ENCODE measurements around the gene GGT1.
"Not testable (repeated sequence)": the region's sequence is repeated elsewhere in the genome, so short reads cannot be mapped to it uniquely, and the experiment has no call there.

GGT1 gene

GRCh38 chr22:24584166-24584790 is 18.7 kb upstream of the GGT1 start:
- DNase-seq = no peak

- DNase-seq = no peak
Measured at GRCh38 chr22:24584871-24585411, 18.1 kb upstream of the GGT1 start.

GRCh38 chr22:24585461-24585860 is 17.5 kb upstream of the GGT1 start:
- DNase-seq = no peak

- no peak for DNase-seq
Measured at GRCh38 chr22:24585927-24586546, 17.0 kb upstream of the GGT1 start.

GRCh38 chr22:24587251-24587650 is 15.7 kb upstream of the GGT1 start:
- no peak for DNase-seq

- DNase-seq = no peak
Measured at GRCh38 chr22:24587948-24588347, 15.0 kb upstream of the GGT1 start.

DNA sequence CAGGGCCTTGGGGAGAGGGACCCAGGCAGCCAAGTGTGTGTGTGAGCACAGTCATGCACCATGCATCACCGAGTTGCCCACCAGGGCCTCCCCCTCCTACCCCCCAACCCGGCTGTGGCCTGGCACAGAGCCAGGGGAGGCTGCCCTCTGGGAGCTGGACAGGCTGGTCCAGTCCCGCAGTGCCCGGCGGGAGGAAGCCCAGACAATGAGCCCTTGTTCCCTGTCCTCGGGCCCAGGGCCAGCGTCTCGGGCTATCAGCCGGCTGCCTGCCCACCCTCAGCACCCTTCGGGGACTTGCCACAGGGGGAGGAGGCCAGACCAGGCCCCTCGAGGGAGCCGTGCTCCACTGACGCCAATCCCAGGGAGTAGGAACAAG is 14.6 kb upstream of the GGT1 start:
- no peak for DNase-seq

DNA sequence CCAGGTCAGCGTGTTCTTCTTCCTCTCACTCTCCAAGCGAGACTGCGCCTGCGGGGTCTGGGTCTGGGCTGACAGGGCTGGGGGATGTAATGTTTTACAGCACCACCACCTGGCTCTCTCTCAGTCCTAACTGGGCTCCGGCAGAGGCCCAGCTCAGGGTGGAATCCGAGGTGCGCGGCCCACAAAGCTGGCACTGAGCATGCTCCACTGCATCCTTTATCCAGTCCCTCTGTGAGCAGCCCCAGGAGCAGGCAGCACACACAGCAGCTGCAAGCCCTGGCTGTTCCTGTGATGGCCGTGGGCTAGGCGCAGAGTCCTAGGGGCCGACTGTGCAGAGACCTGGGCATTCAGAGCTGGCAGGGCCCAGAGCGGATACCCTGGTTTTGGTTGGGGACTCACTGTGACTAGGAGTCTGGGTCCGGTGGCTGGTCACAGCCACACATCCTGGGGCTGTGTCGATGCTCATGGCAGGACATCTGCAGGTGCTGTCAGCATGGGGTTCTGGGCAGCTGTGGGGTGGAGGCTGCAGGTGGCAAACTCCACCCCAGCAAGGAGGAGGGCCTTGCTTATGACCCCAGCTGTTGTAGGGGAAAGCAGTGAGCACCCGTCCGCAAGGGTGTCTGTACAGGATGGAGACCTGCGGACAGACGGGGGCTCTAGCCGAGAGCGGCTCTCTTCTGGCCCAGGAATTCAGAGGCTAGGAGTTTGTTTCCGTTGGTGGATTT is 14.1 kb upstream of the GGT1 start:
- DNase-seq = no peak

GRCh38 chr22:24589518-24590030 is 13.4 kb upstream of the GGT1 start:
- DNase-seq = no peak

DNA sequence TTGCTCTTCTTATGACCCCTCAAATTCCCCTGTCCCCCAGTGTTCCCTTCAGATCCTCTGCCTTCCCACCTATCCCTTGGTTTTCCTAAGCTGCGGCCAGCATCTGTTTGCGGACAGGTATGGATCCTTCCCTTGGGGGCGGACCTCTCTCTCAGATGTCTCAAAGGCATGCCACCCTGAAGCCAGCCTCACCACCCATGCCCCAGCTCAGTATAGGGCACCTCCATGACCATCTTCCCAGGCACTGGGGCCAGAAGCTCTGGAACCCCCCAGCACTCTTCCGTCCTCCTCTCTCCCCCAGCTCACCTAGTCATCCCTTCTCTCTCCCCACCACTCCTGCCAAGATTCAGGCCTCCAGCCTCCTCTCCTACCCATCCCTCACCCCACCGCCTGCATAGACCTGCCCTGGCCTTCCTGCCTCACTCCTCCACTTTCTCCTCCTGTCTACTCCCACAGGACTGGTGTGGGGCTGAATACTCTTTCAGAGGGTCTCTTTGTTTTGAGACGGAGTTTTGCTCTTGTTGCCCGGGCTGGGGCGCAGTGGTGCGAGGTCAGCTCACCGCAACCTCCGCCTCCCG is 12.3 kb upstream of the GGT1 start:
- DNase-seq = no peak

DNA sequence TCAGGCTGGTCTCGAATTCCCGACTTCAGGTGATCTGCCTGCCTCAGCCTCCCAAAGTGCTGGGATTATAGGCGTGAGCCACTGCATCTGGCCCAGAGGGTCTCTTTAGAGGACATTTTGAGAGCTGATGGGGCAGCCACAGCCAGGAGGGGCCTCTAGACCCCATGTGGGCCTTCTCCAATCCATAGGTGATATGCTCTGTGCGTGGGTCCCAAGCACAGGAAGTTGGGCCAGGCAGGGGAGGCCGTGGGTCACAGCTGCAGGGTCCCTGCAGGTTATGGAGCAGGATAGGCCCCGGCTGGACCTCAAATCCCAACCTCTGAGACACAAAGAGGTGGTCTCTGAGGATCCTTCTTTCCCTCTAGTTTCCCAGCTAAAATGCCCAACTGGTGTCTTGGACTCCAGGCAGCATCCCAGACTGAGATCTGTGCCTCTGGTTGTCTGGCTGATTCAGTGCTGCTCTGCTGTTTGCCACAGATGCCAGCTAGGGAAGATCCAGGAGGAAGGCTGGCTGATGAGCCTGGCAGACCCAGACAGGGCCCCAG is 11.6 kb upstream of the GGT1 start:
- no peak for DNase-seq

DNA sequence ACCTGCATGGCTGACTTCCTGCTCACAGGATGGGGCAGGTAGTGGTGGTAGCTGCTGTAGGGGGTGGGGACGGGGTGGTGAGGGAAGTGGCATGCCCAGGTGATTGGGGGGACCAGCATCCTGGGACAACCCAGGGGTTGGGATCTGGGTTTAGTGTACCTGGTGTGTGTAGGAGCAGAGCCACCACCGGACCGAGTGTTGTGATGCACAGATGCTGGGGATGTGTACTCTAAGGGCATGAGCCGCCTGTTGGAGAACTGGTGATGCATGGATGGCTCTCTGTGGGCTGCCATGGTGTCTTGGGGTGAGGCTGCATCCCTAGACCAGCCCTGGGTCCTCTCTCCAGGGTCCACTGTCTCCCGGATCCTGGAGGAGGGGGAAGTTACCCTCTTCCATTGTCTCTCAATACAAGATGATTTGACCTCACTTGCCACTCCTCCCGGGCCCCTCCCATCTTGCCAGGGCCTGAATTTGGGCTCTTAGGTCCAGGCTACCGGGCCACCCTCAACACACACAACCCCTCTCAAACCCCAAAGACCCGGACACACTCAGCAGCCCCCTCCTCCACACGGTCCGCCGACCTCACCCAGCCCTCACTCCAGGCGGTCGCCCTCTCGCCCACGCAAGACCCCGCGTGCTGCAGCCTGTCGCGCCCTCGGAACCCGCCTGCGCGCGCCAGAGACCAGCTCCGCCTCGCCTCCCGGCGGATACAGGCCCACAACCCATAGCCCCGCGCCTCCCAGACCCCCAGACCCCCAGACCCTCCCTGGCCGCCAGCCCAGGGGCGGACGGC is 10.7 kb upstream of the GGT1 start:
- no peak for DNase-seq

GRCh38 chr22:24592851-24593558 is 10.0 kb upstream of the GGT1 start, which contains the start of gene LRRC75B:
Gene LRRC75B (minus strand): TSS chr22:24593073. CDS start chr22:24593039, 34 bp downstream.
- peak; percentile 52 to 85 for DNase-seq

- not testable (repeated sequence) for DNase-seq
Measured at GRCh38 chr22:24593559-24593835, 9.5 kb upstream of the GGT1 start.

- no peak for DNase-seq
Measured at GRCh38 chr22:24593836-24594568, 9.0 kb upstream of the GGT1 start.

DNA sequence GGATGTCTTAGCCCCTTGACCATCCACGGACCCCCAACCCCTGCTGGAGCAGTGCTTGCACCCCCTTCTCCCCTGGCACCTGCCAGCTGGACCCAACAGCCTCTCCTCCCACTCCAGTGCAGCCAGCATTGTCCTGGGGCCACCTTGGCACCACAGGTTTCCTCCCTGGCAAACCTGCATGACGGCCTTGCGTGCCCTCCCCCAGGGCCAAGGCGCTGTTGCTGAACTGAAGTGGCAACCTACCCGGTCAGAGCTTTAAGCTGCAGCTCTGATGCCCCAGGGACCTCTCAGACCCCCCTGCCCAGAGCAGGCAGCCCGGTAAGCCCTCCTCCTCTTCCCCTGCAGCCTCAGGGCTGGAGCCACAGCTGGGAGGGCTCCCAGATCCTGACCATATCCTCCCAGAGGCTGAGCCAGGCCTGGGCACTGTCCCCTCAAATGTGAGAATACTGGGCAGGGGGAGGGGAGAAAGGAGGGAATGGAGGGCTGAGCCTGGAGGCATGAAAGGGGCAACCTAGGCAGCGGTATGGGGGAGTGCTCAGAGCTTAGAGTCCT is 8.3 kb upstream of the GGT1 start:
- no peak for DNase-seq

- DNase-seq = no peak
Measured at GRCh38 chr22:24595228-24595627, 7.8 kb upstream of the GGT1 start.

- no peak for DNase-seq
Measured at GRCh38 chr22:24595863-24596262, 7.1 kb upstream of the GGT1 start.

GRCh38 chr22:24597076-24597475 is 5.9 kb upstream of the GGT1 start:
- not testable (repeated sequence) for DNase-seq

DNA sequence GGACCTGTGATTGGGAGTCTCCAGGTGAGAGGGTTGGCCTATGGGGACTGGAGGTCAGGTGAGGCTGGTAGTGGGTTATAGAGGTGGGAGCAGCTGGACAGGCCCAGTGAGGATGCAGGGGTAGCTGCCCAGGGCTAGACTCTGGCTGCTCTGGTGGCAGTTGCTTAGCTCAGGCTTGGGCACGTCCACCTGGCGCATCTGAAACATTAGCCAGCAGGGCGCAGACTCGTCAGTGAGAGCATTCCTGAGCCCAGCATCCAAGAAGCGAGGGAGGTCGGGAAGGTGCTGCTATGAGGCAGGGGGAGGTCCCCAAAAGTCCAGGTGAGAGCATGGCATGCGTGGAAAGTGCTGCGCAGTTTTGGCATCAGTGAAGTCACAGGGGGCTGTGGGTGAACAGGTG is 3.5 kb upstream of the GGT1 start:
- no peak for DNase-seq

All from NCI-H446 (cell line).